SIG-M5 treated with dmso at 0.1 percent for 504 hours (cell line): ENCODE data around the gene RILP.

Experiments
- DNase-seq: peaks from one replicate; lab custom pipeline; 2025; ENCODE audit not compliant: unreplicated experiment; lab: John Stamatoyannopoulos, UW

RILP gene

DNA sequence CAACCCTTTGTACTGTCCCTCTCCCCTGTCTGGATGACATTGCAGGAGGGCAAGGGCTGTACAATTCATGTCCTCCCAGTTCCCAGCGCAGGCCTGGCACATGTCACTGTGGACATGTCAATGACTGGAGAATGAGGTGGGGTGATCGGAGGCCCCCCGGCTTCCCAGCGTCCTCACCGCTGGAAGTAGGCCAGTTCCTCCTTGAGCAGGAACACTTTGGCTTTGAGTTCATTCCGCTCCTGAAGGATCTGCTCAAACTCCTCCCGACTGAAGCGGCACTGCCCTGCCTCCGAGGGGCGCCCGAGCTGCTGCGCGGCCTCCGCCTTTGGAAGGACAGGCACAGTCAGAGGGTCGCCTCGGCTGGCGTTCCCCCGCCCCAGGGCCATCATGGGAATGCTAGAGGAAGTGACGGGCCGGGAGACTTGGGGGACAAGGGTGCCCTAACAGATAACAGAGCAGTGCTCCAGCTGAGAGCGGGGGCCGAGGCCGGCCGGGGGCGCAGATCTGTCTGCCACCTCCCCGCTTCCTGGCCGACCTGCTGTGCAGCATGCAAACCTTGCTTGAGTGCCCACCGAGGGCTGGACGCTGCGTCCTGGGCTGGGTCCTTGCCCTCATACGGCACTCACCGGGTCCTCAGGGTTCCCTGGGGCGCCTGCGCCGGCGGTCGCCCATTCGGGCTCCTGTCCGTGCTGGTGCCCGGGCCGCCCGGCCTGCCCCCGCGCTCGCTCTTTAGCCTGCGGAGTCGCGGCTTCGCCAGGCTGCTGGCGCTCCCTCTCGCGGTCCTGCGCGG is 1.3 kb downstream of the RILP start:
- DNase-seq, result no peak

DNA sequence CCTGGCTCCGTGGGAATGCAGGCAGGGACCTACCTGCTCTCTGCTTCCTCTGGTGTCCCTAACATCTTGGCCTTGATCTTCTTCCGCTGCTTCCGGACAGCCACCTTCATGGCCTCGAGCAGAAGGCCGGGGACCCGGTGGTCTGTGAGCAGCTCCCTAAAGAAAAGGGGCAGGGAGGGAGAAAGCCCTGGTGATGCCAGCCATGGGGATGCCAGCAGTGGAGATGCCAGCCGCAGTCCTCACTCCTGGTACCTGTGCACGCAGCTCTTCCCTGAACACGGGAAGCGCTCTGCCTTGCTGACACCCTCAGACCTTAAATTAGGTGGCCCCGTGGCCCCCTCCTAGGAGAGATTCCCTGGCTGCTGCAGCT is 1.9 kb downstream of the RILP start:
- no peak for DNase-seq

- no peak for DNase-seq
These were observed 3.3 kb downstream of the RILP start for GRCh38 chr17:1646199-1646875.

DNA sequence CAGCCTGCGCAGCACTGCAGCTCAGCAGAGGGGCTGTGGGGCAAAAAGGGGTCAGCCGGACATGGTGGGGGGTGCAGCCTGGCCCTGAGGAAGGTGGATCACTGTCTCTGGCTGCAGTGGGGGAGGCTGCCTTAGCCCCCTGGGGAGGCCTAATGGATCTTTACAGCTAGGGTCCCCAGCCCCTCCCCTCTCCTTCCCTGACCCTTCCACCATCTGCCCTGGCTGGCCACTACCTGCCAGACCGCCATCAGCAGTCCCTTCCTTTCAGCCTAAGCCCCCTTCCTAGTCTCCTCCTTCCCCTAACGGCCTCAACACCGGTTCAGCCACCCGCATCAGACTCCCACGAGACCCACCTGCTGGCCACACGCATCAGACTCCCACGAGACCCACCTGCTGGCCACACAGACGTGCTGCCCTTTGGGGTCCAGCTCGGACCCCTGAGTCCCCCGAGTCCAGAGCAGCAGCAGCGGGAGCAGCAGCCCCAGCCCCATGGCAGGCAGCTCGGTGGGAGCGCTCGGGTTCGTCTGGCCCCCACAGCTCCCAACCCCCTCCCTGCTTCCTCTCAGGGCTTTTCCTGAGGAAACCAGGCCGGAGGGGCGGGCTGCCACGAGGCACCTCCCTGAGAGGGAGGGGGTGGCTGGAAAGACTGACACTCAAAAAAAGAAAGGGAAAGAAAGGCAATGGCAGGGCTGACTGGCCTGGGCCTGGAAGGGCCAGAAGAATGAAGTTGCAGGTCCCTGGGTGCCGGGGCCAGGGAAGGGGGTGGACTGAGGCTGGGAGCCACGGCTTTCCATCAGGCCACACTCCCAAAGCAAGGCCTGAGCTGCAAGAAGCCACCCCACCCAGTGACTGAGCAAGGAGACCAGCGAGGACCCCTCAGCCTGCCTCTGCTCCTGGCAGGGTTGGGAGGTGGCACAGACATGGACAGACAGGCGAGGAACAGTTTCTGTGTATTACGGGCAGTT is 4.2 kb downstream of the RILP start, which contains the start of gene SCARF1:
SCARF1 (minus strand) TSS at position 526 of the 965 bp plus-strand sequence; CDS start at position 491, 35 bp downstream.
- no peak for DNase-seq

GRCh38 chr17:1644493-1645206 is 5.0 kb downstream of the RILP start:
- no peak for DNase-seq

GRCh38 chr17:1643999-1644492 is 5.6 kb downstream of the RILP start:
- DNase-seq, result no peak

DNA sequence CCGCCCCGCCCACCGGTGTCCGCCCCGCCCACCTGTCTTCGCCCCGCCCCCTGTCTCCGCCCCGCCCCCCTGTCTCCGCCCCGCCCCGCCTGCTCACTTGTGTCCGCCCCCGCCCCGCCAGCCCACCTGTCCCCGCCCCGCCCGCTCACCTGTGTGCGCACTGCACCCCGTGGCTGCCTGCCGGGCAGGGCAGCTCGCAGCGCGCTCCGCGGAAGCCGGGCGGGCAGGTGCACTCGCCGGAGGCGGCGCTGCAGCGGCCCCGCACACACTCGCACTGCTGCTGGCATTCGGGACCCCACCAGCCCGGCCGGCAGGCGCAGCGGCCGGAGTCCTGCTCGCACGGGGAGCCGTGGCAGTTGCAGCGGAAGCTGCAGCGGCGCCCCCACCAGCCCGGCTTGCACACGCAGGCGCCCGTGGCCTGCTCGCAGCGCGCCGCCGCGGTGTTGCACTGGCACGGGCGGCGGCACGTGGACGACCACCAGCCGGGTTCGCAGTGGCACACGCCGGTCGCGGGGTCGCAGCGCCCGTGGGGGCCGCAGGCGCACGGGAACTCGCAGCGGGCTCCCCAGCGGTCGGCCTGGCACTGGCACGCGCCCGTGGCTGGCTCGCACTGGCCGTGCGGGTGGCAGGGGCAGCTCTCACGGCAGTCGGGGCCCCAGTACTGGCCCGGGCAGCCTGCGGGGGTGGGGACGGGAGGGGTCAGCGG is 6.2 kb downstream of the RILP start:
- peak; percentile 14 for DNase-seq

- no peak for DNase-seq
These were observed 8.6 kb downstream of the RILP start for GRCh38 chr17:1641065-1641403.

- DNase-seq, result no peak
These were observed 9.2 kb downstream of the RILP start for GRCh38 chr17:1640329-1641064.

DNA sequence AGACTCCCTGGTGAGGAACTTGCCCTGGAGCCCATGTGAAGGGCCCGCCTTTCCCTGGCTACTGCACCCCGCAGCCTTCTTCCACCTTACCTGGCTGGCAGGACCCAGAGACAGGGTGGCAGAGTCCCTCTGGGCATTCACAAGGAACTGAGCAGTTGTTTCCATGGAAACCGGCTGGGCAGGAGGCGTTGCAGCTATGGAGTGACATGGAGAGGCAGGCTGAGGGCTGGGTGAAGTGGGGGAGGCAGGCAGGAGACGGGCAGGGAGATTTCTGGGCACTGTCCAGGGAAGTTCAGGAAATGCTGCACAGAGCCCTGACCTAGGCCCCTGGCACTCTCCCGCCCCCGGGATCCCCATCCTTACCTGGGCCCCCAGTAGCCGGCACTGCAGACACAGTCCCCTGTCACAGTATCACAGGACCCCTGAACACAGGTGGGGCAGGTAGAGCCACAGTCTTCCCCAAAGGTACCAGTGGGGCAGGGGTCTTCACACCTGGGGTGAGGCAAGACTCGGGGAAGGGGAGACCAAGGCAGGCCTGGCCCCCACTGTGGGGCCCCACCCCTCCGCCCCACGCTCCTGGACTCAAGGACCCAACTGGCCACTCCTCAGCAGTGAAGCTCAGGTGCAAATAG is 10.0 kb downstream of the RILP start:
- no peak for DNase-seq

DNA sequence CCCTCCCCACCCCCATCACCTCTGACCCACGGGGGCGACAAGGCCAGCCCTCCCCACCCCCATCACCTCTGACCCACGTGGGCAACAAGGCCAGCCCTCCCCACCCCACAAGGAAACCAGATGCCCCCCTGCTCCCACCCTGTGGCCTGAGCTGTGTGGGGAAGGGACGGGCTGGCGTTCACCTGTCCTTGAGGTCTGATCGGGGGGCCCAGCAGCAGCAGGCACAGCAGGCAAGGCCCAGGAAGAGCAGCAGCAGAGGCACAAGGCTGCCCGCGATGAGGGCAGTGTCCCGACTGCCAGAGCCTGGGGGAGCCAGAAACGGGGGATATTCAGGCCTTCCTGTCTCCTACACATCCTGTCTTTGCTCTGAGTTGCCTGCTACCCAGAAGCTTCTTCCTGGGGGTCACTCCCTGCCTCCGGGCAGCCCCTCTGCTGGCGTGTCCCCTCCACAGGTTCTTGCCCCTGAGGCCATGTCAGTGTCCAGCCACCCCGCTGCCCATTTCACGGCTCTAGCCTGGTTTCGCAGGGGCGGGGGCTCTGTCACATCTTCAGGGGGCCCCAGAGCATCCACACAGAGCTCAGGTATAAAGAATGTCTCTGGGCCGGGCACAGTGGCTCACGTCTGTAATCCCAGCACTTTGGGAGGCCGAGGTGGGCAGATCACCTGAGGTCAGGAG is 10.9 kb downstream of the RILP start:
- DNase-seq, result no peak

GRCh38 chr17:1638171-1638590 is 11.5 kb downstream of the RILP start:
- no peak for DNase-seq

DNA sequence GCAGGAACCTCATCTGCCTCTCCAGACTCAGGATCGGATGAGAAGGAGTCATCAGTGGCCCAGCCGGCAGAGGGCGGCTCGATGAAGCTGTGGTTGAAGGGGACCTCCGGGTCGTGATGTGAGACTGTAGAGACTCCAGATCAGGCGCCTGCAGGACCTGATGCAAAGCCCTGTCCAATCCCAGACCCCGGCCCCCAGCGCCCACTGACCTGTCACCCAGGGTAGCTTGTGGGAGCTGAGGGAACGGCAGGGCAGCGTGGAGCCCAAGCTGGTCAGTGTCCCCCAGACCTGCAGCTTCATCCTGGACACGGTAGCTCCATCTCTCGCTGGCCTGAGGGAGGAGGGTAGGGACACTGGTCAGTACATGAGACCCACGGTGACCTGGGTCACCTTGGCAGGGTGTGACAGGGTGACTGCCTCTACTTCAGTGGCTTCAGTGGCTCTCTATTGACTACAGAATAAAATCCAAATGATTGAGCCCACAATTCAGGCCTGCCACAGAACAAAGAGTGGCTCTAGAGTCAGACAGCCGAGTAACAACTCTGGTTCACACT is 12.9 kb downstream of the RILP start:
- no peak for DNase-seq

DNA sequence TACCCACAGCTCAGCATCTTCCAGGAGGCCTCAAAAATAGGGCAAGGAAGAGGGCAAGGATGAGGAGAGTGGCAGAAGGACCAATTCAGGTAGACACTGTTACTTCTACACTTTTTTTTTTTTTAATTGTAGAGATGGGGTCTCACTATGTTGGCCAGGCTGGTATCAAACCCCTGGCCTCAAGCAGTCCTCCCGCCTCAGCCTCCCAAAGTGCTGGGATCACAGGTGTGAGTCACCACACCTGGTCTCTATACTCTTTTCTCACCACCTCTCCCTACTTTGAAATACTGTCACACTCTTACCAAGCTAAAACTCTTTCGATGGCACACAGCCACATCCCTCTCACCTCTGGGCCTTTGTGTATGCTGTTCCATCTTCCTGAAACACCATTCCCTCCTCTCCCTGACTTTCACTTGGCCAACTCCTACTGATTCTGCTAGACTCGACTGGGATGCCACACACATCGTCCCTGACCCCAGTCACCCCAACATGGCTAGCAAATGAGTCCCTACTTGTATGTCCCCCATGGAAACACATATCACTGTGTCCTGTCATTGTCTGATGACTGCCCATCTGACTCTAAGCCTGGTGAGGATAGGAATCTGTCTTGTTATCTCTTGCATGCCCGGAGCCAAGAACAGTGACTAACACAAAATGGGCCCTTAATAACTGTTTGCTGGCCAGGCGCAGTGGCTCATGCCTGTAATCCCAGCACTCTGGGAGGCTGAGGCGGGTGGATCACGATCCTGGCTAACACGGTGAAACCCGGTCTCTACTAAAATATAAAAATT is 13.8 kb downstream of the RILP start:
- no peak for DNase-seq

DNA sequence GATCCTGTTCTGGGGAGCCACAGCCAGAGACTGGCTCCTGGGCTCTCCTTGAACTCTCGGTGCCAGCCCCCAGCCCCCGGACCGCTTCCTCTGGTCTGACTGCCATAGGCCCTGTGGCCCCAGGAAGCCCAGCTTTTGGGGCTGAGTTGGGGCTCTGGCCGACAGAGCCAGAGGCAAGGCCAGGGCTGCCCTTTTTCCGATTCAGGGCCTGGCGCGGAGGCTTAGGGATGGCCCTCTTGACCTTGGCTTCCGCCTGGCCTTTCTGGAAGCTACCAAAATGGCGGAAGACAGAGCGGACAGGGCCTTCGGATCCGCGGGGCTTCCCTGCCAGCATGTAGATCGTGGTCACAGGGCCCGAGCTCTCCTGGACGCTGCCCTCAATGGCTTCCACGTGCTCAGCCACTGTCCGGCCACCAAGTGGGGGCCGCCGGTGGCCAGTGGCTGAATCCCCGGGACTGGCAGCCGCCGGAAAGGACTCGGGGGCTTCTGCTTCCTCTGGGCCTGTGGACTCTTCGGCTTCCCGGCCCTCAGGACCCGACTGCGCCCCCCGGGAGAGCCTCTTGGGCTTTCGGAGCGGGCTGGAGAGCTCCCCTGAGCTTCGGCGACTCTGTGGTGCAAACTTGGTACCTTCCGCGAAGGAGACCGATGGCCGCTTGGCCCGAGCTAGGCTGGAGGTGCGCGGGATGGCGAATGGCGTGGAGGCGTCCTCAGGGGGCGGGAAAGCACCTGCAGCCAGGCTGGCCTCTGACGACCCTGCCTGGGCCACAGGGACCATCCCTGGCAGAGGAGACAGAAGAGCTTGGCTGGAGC is 14.6 kb downstream of the RILP start:
- no peak for DNase-seq

DNA sequence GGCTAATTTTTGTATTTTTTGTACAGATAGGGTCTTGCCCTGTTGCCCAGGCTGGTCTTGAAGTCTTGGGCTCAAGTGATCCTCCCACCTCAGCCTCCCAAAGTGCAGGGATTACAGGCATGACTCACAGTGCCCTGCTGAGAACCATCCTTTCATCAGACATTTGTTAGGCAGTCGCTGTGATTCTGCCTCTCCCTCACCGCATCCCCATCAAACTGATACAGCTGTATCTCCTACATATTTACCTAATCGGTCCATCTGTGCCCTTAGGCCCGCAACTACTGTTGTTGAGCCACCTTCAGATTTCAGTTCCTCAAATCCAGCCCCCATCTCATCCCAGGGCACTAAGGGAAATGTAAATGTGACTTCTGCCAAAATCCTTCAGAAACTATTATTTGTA is 19.0 kb downstream of the RILP start:
- peak; percentile 26 for DNase-seq
